Measurements from ENCODE around the gene TMEM38B. TPM values are rescaled to one million over a fixed set of nuclear protein-coding genes. Genes with fewer than 3 reads are reported as not detected.

Gene TMEM38B
- total RNA-seq, 1 donor from 2014 or later, result 34.5 TPM

DNA sequence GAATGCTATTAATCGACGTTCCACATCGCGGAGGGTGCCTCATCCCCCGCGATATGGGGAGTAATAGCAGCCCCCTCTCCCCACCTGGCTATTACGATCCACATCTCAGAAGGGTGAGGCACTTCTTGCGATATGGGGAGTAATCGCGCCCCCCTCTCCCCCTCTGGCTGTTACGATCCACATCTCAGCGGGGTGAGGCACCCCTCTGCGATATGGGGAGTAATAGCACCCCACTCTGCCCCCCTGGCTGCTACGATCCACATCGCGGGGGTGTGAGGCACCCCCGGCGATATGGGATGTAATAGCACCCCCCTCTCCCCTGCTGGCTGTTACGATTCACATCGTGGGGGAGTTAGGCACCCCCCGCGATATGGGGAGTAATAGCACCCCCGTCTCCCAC is 128.5 kb downstream of the TMEM38B start:
- DNase-seq (ENCODE audit: low read depth) (no peak), FAIRE-seq (no peak)
- TF ChIP-seq, protein P1, sequence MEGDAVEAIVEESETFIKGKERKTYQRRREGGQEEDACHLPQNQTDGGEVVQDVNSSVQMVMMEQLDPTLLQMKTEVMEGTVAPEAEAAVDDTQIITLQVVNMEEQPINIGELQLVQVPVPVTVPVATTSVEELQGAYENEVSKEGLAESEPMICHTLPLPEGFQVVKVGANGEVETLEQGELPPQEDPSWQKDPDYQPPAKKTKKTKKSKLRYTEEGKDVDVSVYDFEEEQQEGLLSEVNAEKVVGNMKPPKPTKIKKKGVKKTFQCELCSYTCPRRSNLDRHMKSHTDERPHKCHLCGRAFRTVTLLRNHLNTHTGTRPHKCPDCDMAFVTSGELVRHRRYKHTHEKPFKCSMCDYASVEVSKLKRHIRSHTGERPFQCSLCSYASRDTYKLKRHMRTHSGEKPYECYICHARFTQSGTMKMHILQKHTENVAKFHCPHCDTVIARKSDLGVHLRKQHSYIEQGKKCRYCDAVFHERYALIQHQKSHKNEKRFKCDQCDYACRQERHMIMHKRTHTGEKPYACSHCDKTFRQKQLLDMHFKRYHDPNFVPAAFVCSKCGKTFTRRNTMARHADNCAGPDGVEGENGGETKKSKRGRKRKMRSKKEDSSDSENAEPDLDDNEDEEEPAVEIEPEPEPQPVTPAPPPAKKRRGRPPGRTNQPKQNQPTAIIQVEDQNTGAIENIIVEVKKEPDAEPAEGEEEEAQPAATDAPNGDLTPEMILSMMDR (IDR thresholded peaks at IDR 0.05; ENCODE audit: insufficient read depth, low read length, severe bottlenecking), result no peak
- no peaks in the 10 kb centered on the region for H3K27me3 ChIP-seq (ENCODE audit: control insufficient read depth, insufficient read depth, low read length)
- no peak overlapping the region for H3K4me3 ChIP-seq (ENCODE audit: low read depth, low read length)
- no peaks in the 10 kb centered on the region for H3K36me3 ChIP-seq (ENCODE audit: control insufficient read depth, insufficient read depth, low read length)

Other genes with a start within 250 kb of the TMEM38B start
- gene FSD1L, start 246.5 kb upstream of the TMEM38B start, total RNA-seq, result 2.4 and 4.2 TPM in 2 replicates
- 17.0 and 17.9 TPM in 2 replicates for gene FKTN, start 136.4 kb upstream of the TMEM38B start, total RNA-seq
- gene TAL2, start 32.1 kb upstream of the TMEM38B start, total RNA-seq, result 0.26 TPM in 1 of 2 replicates, not detected in the other

Measured in bronchial epithelial cell (primary cell).